GM18868 (cell line): ENCODE data around the gene CDH4.

Experiments used
- ATAC-seq: cut with Tn5 transposase; IDR thresholded peaks from one replicate; pipeline ENCODE4 v1.9.1; 2021; ENCODE audit warnings: mild to moderate bottlenecking, moderate library complexity; ENCODE audit not compliant: unreplicated experiment

The CDH4 gene

GRCh38 chr20:61859767-61860166 lies 607.7 kb downstream of the CDH4 start:
- no peak for ATAC-seq

GRCh38 chr20:61860260-61860987 lies 608.4 kb downstream of the CDH4 start:
- ATAC-seq = no peak

- no peak for ATAC-seq
These were observed 609.2 kb downstream of the CDH4 start for GRCh38 chr20:61861054-61861841.

DNA sequence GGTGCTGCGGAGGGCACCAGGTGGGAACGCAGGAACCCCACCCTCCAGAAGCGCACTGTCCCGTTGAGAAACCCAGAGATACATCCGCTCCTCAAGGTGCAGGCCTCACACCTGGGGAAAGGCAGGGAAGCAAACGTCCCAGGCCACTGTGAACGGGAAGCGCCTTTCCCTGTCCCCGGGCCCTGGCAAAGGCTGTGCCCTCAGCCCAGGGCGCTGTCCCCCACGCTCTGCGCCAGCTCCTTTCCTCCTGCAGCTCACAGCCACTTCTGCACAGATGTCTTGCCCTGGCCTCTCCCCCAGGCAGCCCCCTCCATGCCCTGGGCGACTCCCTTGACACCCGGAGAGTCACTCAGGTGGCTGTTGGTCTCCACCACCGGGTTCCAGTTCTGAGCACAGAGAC lies 609.8 kb downstream of the CDH4 start:
- no peak for ATAC-seq

GRCh38 chr20:61862881-61863280 lies 610.8 kb downstream of the CDH4 start:
- ATAC-seq = no peak

DNA sequence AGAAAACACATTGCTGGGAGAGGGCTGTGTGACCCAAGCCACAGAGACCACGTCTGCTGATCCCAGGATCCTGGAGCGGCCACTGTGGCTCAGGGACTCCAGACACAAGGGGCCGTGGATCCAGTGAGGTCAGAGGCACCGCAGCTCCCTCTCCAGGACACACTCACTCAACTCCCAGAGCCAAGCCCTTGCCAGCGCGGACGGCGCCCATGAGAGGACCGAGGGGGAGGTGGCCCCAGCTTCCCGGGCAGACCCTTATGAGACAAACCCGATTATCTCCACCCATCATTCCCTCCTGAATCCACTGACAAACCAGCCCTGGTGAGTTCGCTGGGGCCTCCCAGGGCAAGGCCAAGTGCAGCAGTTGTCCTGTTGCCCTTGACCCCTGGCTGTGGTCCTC lies 612.4 kb downstream of the CDH4 start:
- ATAC-seq = no peak

DNA sequence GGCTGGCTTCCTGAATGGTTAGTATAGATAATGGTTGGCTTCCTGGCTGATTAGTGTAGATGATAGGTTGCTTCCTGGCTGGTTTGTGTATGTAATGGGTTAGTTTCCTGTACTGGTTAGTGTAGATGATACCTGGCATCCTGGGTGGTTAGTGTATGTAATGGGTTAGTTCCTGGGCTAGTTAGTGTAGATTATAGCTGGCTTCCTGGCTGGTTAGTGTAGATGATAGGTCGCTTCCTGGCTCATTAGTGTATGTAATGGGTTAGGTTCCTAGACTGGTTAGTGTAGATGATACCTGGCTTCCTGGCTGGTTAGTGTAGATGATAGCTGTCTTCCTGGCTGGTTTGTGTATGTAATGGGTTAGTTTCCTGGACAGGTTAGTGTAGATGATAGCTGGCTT lies 613.3 kb downstream of the CDH4 start:
- ATAC-seq = no peak

- no peak for ATAC-seq
These were observed 614.1 kb downstream of the CDH4 start for GRCh38 chr20:61866165-61866564.

DNA sequence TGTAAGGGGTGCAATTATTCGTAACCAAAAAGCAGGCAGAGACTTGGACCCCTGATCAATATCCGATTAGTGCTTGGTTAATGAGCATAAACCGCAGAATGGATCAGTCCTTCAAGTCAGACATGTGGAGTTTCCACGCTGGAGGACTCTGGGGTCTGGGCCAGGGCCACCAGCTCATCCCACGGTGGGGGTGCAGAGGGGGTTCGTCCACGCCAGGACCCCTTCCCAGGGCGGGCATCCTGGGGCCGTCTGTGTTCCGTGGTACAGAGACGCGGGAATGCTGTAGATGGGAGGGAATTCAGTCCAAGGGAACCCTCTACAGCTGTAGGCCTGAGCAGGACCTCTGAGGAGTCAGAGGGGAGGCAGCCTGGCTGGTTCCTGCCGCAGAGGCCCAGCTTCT lies 615.9 kb downstream of the CDH4 start:
- no peak for ATAC-seq

- no peak for ATAC-seq
These were observed 616.5 kb downstream of the CDH4 start for GRCh38 chr20:61868466-61869090.

DNA sequence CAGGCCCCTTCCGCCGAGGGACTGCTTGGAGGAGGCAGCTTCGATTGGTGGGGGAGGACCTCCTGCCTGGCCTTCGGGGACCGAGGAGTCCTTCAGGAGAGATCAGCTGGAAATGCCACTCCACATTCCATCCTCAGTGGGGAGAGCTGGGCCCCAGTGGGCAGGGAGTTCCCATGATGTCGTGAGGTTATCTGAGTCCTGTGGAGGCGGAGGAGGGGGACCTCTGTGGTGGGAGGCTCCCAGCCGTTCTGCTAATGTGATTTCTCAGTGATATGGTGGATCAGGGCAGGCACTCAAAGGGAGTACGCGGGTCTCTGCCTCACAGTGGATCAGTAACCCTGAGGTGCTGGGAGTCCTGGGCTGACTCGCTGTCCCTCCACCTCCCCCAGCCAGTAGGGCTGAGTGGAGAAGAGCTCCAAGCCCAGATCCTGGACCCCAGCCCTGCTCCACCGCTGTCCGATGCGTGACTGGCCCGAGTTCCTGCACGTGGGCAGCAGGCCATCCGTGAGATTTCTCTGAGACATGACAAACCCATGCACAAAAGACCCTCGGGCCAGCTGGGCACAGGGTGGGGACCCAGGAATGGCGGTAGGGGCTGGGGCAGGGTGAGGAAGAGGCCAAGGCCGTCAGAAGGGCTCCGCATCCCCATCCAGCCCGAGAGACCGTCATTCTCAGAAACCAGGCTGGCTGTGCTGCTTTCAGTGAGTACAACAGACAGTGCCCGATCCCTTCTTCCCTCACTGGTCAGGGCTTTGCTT lies 617.9 kb downstream of the CDH4 start:
- ATAC-seq = no peak

DNA sequence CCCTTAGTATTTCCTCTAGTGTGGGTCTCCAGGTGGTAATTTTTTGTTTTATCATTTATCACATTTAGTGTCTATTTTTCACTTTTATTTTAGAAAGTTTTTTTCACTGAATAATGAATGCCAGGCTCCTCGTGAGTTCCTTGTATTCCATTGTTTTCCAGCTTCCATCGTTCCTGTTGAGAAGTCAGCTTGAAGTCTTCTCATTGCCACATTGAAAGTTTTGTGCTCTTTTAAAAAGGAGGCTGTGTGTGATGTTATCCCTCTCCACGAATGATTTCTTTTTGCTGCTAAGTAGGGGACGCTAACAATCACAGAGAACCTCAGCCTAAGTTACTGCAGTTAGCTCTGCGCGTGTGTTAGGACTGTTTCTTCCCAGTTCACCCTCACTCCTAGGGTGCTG lies 619.1 kb downstream of the CDH4 start:
- ATAC-seq = no peak

DNA sequence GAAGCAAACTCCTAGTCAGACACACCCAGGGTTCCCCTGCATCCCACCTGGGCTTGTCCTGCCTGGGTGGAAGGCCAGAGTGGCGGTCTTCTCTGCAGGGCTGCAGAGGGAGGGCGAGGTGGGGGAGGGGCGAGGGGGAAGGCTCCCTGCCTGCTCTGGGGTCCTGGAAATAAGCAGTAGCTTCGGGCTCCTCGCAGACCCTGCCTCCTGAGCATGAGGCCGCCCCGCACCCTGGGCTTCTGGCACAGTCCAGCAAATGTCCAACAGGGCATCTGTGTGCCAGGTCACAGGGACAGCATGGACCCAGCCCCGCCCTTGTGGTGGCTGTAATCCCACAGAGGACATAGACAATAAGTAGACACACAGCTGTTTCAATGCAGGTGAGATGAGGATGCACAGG lies 619.9 kb downstream of the CDH4 start:
- no peak for ATAC-seq

- no peak for ATAC-seq
These were observed 620.4 kb downstream of the CDH4 start for GRCh38 chr20:61872371-61872900.

DNA sequence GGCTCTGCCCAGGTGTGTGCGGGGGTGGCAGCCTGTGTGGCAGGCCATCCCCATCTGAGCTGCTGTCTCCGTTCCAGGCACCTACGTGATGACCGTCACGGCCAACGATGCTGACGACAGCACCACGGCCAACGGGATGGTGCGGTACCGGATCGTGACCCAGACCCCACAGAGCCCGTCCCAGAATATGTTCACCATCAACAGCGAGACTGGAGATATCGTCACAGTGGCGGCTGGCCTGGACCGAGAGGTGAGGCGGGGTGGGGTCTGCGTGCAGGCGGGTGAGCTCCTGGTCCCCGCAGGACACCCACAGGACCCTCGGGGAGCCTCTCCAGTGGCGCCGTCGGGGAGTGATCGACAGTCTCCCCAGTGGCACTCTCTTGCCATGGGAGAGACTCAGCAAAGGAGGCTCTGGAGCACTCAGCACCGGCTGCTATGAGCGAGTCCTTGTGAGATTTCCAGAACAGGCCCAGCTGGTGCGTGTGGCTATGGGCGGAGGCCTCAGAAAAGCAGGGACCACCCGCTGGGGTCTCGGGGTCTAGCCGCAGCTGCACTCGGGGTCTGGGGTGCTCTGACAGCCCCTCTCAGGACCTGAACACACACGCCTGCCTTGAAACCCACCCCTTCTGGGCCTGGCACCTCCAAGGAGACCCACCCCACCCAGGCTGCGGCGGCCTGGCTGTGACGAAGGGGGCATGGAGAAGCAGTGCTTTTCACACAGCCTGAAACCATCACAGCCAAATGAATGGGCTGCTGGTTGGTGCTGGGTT lies 621.8 kb downstream of the CDH4 start:
- ATAC-seq = no peak

DNA sequence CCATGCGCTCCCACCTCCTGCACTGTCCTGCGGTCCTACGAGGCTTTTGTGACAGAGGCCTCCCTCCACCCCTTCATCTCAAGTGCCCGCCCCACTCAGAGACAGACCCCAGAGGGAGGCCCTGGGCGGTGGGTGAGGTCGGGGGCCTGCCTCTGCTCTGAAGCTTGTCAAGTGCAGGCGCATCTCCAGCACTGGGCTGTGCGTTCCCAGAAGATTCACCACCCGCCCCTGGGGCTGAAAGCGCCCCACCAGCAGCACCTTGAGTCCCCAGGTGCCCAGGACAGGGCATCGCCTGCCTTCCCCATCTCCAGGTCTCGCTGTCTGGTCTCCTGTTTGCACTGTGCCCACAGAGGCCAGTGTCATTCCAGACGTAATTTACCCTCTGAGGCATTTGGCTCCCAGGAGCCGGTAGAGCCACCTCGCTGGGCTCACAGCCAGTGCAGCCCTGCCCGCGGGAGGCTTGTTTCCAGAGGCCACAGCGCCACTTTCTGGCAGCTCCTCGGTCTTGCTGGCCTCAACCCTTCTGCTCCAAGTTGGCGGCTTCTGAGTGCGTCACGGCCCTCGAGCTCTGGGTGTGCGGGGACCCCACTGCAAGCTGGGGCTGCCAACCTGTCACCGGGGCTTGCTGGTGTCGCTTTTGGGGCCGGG lies 622.5 kb downstream of the CDH4 start:
- ATAC-seq = no peak

- no peak for ATAC-seq
These were observed 623.3 kb downstream of the CDH4 start for GRCh38 chr20:61875221-61875885.

GRCh38 chr20:61875996-61876395 lies 623.9 kb downstream of the CDH4 start:
- ATAC-seq = no peak
